ENCODE data around the gene MAB21L4.

The MAB21L4 gene

GRCh38 chr2:240930096-240930630 lies 34.2 kb upstream of the MAB21L4 start:
- no peaks in the 10 kb centered on the region for H3K36me3 ChIP-seq (ENCODE audit: control insufficient read depth, insufficient read depth, low read length)
- H3K9me3 ChIP-seq (ENCODE audit: control insufficient read depth, insufficient read depth, low read length): no peaks in the 10 kb centered on the region
- no peak overlapping the region for H3K9ac ChIP-seq (ENCODE audit: low read depth, low read length)
- no peaks in the 10 kb centered on the region for H3K27me3 ChIP-seq (ENCODE audit: control insufficient read depth, insufficient read depth, low read length)
- no peak overlapping the region for H3K4me3 ChIP-seq (ENCODE audit: low read depth, low read length)
- no peaks in the 10 kb centered on the region for H3K4me1 ChIP-seq (ENCODE audit: control insufficient read depth, insufficient read depth, low read length)

- Histone ChIP-seq H3K27me3 (ENCODE audit: control insufficient read depth, insufficient read depth, low read length) (no peaks in the 10 kb centered on the region), H3K4me3 (ENCODE audit: low read depth, low read length) (no peak overlapping the region), H3K4me1 (ENCODE audit: control insufficient read depth, insufficient read depth, low read length) (no peaks in the 10 kb centered on the region), H3K36me3 (ENCODE audit: control insufficient read depth, insufficient read depth, low read length) (no peaks in the 10 kb centered on the region), H3K9me3 (ENCODE audit: control insufficient read depth, insufficient read depth, low read length) (no peaks in the 10 kb centered on the region), H3K9ac (ENCODE audit: low read depth, low read length) (no peak overlapping the region)
Observed at GRCh38 chr2:240929364-240930095, 33.6 kb upstream of the MAB21L4 start.

- no peak overlapping the region for H3K9ac ChIP-seq (ENCODE audit: low read depth, low read length)
- H3K4me1 ChIP-seq (ENCODE audit: control insufficient read depth, insufficient read depth, low read length): no peaks in the 10 kb centered on the region
- H3K36me3 ChIP-seq (ENCODE audit: control insufficient read depth, insufficient read depth, low read length): no peaks in the 10 kb centered on the region
- no peak overlapping the region for H3K4me3 ChIP-seq (ENCODE audit: low read depth, low read length)
- H3K9me3 ChIP-seq (ENCODE audit: control insufficient read depth, insufficient read depth, low read length): no peaks in the 10 kb centered on the region
- no peaks in the 10 kb centered on the region for H3K27me3 ChIP-seq (ENCODE audit: control insufficient read depth, insufficient read depth, low read length)
Observed at GRCh38 chr2:240928476-240929363, 32.8 kb upstream of the MAB21L4 start.

- Histone ChIP-seq H3K9me3 (ENCODE audit: control insufficient read depth, insufficient read depth, low read length) (no peaks in the 10 kb centered on the region), H3K4me3 (ENCODE audit: low read depth, low read length) (no peak overlapping the region), H3K9ac (ENCODE audit: low read depth, low read length) (no peak overlapping the region), H3K36me3 (ENCODE audit: control insufficient read depth, insufficient read depth, low read length) (no peaks in the 10 kb centered on the region), H3K27me3 (ENCODE audit: control insufficient read depth, insufficient read depth, low read length) (no peaks in the 10 kb centered on the region), H3K4me1 (ENCODE audit: control insufficient read depth, insufficient read depth, low read length) (no peaks in the 10 kb centered on the region)
Observed at GRCh38 chr2:240927390-240927781, 31.4 kb upstream of the MAB21L4 start.

GRCh38 chr2:240926516-240927389 lies 30.8 kb upstream of the MAB21L4 start:
- Histone ChIP-seq H3K4me3 (ENCODE audit: low read depth, low read length) (no peak overlapping the region), H3K9ac (ENCODE audit: low read depth, low read length) (no peak overlapping the region), H3K36me3 (ENCODE audit: control insufficient read depth, insufficient read depth, low read length) (no peaks in the 10 kb centered on the region), H3K9me3 (ENCODE audit: control insufficient read depth, insufficient read depth, low read length) (no peaks in the 10 kb centered on the region), H3K4me1 (ENCODE audit: control insufficient read depth, insufficient read depth, low read length) (no peaks in the 10 kb centered on the region), H3K27me3 (ENCODE audit: control insufficient read depth, insufficient read depth, low read length) (no peaks in the 10 kb centered on the region)

GRCh38 chr2:240925568-240926515 lies 29.9 kb upstream of the MAB21L4 start:
- no peak overlapping the region for H3K9ac ChIP-seq (ENCODE audit: low read depth, low read length)
- no peaks in the 10 kb centered on the region for H3K4me1 ChIP-seq (ENCODE audit: control insufficient read depth, insufficient read depth, low read length)
- no peaks in the 10 kb centered on the region for H3K36me3 ChIP-seq (ENCODE audit: control insufficient read depth, insufficient read depth, low read length)
- no peaks in the 10 kb centered on the region for H3K9me3 ChIP-seq (ENCODE audit: control insufficient read depth, insufficient read depth, low read length)
- no peaks in the 10 kb centered on the region for H3K27me3 ChIP-seq (ENCODE audit: control insufficient read depth, insufficient read depth, low read length)
- no peak overlapping the region for H3K4me3 ChIP-seq (ENCODE audit: low read depth, low read length)

- no peaks in the 10 kb centered on the region for H3K27me3 ChIP-seq (ENCODE audit: control insufficient read depth, insufficient read depth, low read length)
- no peak overlapping the region for H3K4me3 ChIP-seq (ENCODE audit: low read depth, low read length)
- H3K4me1 ChIP-seq (ENCODE audit: control insufficient read depth, insufficient read depth, low read length): no peaks in the 10 kb centered on the region
- no peak overlapping the region for H3K9ac ChIP-seq (ENCODE audit: low read depth, low read length)
- no peaks in the 10 kb centered on the region for H3K9me3 ChIP-seq (ENCODE audit: control insufficient read depth, insufficient read depth, low read length)
- H3K36me3 ChIP-seq (ENCODE audit: control insufficient read depth, insufficient read depth, low read length): no peaks in the 10 kb centered on the region
Observed at GRCh38 chr2:240925191-240925567, 29.2 kb upstream of the MAB21L4 start.

GRCh38 chr2:240922982-240923537 lies 27.1 kb upstream of the MAB21L4 start:
- no peak overlapping the region for H3K9ac ChIP-seq (ENCODE audit: low read depth, low read length)
- H3K27me3 ChIP-seq (ENCODE audit: control insufficient read depth, insufficient read depth, low read length): no peaks in the 10 kb centered on the region
- H3K4me1 ChIP-seq (ENCODE audit: control insufficient read depth, insufficient read depth, low read length): no peaks in the 10 kb centered on the region

DNA sequence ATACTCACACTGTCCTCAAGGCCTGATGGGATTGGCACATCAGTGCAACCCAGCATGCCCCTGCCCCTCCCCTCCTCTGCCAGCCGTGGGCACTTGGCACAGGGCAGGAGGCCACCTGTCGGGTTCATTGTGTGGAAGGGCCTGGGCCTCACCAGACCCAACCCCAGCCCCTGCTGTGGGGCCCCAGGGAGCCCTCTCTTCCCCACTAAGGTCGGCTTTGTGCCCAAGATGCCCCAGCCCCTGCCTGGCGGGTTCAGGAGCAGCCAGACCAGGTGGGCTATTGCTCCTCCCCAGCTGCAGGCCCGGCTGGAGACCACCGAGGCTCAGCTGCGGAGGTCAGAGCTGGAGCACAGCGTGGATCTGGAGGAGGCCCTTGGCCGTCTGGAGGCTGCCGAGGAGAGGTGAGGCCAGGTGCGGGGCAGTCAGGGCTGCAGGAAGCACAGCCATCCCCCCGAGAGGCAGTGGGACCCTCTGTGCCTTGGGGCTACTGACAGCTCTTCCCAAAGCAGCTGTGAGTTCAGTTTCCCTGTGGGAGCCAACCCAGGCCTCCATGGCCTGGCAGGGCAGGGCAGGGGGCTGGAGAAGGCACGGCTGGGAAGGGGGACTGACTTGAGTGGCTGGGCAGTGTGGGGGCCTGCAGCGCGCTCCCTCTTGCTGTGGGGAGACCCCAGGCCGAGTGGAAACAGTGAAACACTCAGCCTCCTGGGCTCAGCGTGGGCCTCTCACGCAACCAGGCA lies 26.5 kb upstream of the MAB21L4 start:
- Histone ChIP-seq H3K36me3 (ENCODE audit: control insufficient read depth, insufficient read depth, low read length) (no peaks in the 10 kb centered on the region), H3K27me3 (ENCODE audit: control insufficient read depth, insufficient read depth, low read length) (no peaks in the 10 kb centered on the region), H3K9ac (ENCODE audit: low read depth, low read length) (no peak overlapping the region), H3K4me1 (ENCODE audit: control insufficient read depth, insufficient read depth, low read length) (no peaks in the 10 kb centered on the region), H3K9me3 (ENCODE audit: control insufficient read depth, insufficient read depth, low read length) (no peaks in the 10 kb centered on the region), H3K4me3 (ENCODE audit: low read depth, low read length) (no peak overlapping the region)

More at GRCh38 chr2:240922982-240923537, 27.1 kb upstream of the MAB21L4 start:
- Histone ChIP-seq H3K4me3 (ENCODE audit: low read depth, low read length) (no peak overlapping the region), H3K9me3 (ENCODE audit: control insufficient read depth, insufficient read depth, low read length) (no peaks in the 10 kb centered on the region), H3K36me3 (ENCODE audit: control insufficient read depth, insufficient read depth, low read length) (no peaks in the 10 kb centered on the region)

GRCh38 chr2:240921995-240922244 lies 26.0 kb upstream of the MAB21L4 start:
- H3K36me3 ChIP-seq (ENCODE audit: control insufficient read depth, insufficient read depth, low read length): no peaks in the 10 kb centered on the region
- no peak overlapping the region for H3K4me3 ChIP-seq (ENCODE audit: low read depth, low read length)
- no peaks in the 10 kb centered on the region for H3K9me3 ChIP-seq (ENCODE audit: control insufficient read depth, insufficient read depth, low read length)
- H3K27me3 ChIP-seq (ENCODE audit: control insufficient read depth, insufficient read depth, low read length): no peaks in the 10 kb centered on the region
- no peak overlapping the region for H3K9ac ChIP-seq (ENCODE audit: low read depth, low read length)
- no peaks in the 10 kb centered on the region for H3K4me1 ChIP-seq (ENCODE audit: control insufficient read depth, insufficient read depth, low read length)
